ENCODE results near the gene VTI1A. TPM values are rescaled to one million over a fixed set of nuclear protein-coding genes. Genes with fewer than 3 reads are reported as not detected.
A peak's percentile ranks its signal among the peaks of the same experiment; 100 is the strongest.

VTI1A gene
- total RNA-seq, 1 experiment from 2014 or later = 44.4 TPM

- H3K27ac Mint-ChIP-seq (ENCODE audit: low read depth, unreplicated experiment) = no peak overlapping the region
- ChIA-PET POLR2A (interaction anchor here (0.5 to 0.6 kb wide), 2 partner anchors 531 to 860 kb away, joined by 4 to 6 read pairs; no protein-coding TSS in a partner anchor), CTCF (no interaction called here)
- intact Hi-C loops (cut with micrococcal nuclease) = no loop called here
- TF ChIP-seq, protein P1, sequence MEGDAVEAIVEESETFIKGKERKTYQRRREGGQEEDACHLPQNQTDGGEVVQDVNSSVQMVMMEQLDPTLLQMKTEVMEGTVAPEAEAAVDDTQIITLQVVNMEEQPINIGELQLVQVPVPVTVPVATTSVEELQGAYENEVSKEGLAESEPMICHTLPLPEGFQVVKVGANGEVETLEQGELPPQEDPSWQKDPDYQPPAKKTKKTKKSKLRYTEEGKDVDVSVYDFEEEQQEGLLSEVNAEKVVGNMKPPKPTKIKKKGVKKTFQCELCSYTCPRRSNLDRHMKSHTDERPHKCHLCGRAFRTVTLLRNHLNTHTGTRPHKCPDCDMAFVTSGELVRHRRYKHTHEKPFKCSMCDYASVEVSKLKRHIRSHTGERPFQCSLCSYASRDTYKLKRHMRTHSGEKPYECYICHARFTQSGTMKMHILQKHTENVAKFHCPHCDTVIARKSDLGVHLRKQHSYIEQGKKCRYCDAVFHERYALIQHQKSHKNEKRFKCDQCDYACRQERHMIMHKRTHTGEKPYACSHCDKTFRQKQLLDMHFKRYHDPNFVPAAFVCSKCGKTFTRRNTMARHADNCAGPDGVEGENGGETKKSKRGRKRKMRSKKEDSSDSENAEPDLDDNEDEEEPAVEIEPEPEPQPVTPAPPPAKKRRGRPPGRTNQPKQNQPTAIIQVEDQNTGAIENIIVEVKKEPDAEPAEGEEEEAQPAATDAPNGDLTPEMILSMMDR (IDR thresholded peaks at IDR 0.05; ENCODE audit: unreplicated experiment) = no peak
- H3K27me3 Mint-ChIP-seq (ENCODE audit: insufficient read depth, unreplicated experiment) = no peaks in the 10 kb centered on the region
- H3K9me3 Mint-ChIP-seq (ENCODE audit: unreplicated experiment) = no peaks in the 10 kb centered on the region
- no peak overlapping the region for H3K4me3 Mint-ChIP-seq (ENCODE audit: unreplicated experiment)
- BruUV-seq (replicated peaks) = TSS peak; percentile 6
- H3K36me3 Mint-ChIP-seq (ENCODE audit: insufficient read depth, unreplicated experiment) = peaks cover 5% of the 10 kb centered on the region
- no peak for DNase-seq (ENCODE audit: unreplicated experiment)
- peaks cover 18% of the 10 kb centered on the region for H3K4me1 Mint-ChIP-seq (ENCODE audit: insufficient read depth, unreplicated experiment)
Measured at GRCh38 chr10:112528235-112528634, 81.2 kb downstream of the VTI1A start.

DNA sequence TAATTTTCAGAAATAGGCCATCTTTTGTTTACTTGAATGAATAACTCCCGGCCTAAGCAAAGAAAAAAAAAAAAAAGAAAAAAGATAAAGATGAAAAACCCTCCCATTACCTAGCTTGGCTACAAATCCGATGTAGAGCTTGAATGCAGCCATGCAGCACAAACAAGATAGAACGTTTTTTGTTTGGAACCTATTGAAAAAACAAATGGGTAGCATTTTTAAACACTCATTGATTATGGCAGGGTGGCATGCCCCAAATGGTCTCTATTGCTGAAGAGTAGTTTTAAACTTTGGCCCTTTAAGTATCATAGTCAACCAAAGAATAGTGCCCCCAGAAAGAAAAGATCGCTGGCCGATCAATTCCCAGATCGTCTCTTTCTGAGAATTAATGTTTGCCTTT lies 84.4 kb downstream of the VTI1A start:
- Mint-ChIP-seq H3K27ac (ENCODE audit: low read depth, unreplicated experiment) (no peak overlapping the region), H3K4me1 (ENCODE audit: insufficient read depth, unreplicated experiment) (peaks cover 1% of the 10 kb centered on the region), H3K9me3 (ENCODE audit: unreplicated experiment) (no peaks in the 10 kb centered on the region), H3K4me3 (ENCODE audit: unreplicated experiment) (no peak overlapping the region), H3K36me3 (ENCODE audit: insufficient read depth, unreplicated experiment) (peaks cover 5% of the 10 kb centered on the region), H3K27me3 (ENCODE audit: insufficient read depth, unreplicated experiment) (no peaks in the 10 kb centered on the region)
- BruUV-seq (replicated peaks) = no TSS peak
- intact Hi-C loops (cut with micrococcal nuclease) = no loop called here
- POLR2A ChIA-PET = no interaction called here
- CTCF ChIA-PET = interaction anchor here (0.5 to 1.1 kb wide), 3 partner anchors 218 to 764 kb away, joined by 3 read pairs; no protein-coding TSS in a partner anchor
- TF ChIP-seq, protein P1 (IDR thresholded peaks at IDR 0.05; ENCODE audit: unreplicated experiment) = no peak
- DNase-seq (ENCODE audit: unreplicated experiment) = no peak

DNA sequence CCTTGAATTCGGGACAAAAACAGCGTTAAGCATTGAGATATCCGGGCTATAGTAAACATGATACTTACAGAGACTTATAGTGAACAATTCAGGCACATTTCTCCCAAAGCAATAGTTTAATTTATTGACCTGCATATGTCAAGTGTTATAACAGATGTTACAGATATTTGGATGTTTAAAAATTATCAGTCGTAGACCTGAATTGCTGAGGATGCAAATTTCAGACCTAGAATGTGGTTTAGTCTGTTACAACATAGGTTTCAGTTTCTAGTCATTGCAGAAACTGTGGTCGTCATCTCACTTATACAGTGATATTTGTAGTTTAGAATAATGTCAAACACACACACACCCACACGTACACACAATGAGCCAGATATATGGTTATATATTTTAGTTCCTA lies 85.2 kb downstream of the VTI1A start:
- intact Hi-C loops (cut with micrococcal nuclease) = no loop called here
- CTCF ChIA-PET = interaction anchor here (1.1 kb wide), 1 partner anchor 763 kb away, joined by 3 read pairs; no protein-coding TSS in a partner anchor
- H3K36me3 Mint-ChIP-seq (ENCODE audit: insufficient read depth, unreplicated experiment) = peaks cover 5% of the 10 kb centered on the region
- TF ChIP-seq, protein P1 (IDR thresholded peaks at IDR 0.05; ENCODE audit: unreplicated experiment) = no peak
- no peak for DNase-seq (ENCODE audit: unreplicated experiment)
- POLR2A ChIA-PET = no interaction called here
- H3K27me3 Mint-ChIP-seq (ENCODE audit: insufficient read depth, unreplicated experiment) = no peaks in the 10 kb centered on the region
- H3K27ac Mint-ChIP-seq (ENCODE audit: low read depth, unreplicated experiment) = no peak overlapping the region
- H3K4me3 Mint-ChIP-seq (ENCODE audit: unreplicated experiment) = no peak overlapping the region
- H3K4me1 Mint-ChIP-seq (ENCODE audit: insufficient read depth, unreplicated experiment) = no peaks in the 10 kb centered on the region
- no peaks in the 10 kb centered on the region for H3K9me3 Mint-ChIP-seq (ENCODE audit: unreplicated experiment)
- BruUV-seq (replicated peaks) = no TSS peak

- CTCF ChIA-PET = interaction anchor here (0.7 kb wide), 1 partner anchor 7 kb away, joined by 5 read pairs; no protein-coding TSS in a partner anchor
- intact Hi-C loops (cut with micrococcal nuclease) = no loop called here
- Mint-ChIP-seq H3K36me3 (ENCODE audit: insufficient read depth, unreplicated experiment) (peaks cover 5% of the 10 kb centered on the region), H3K4me3 (ENCODE audit: unreplicated experiment) (no peak overlapping the region), H3K9me3 (ENCODE audit: unreplicated experiment) (no peaks in the 10 kb centered on the region), H3K27me3 (ENCODE audit: insufficient read depth, unreplicated experiment) (no peaks in the 10 kb centered on the region), H3K27ac (ENCODE audit: low read depth, unreplicated experiment) (no peak overlapping the region), H3K4me1 (ENCODE audit: insufficient read depth, unreplicated experiment) (no peaks in the 10 kb centered on the region)
- DNase-seq (ENCODE audit: unreplicated experiment) = no peak
- BruUV-seq (replicated peaks) = no TSS peak
- POLR2A ChIA-PET = no interaction called here
- TF ChIP-seq, protein P1 (IDR thresholded peaks at IDR 0.05; ENCODE audit: unreplicated experiment) = no peak
Measured at GRCh38 chr10:112532956-112533355, 85.9 kb downstream of the VTI1A start.

Measured in MCF 10A (cell line).